GM21423 (cell line): ENCODE results near the gene RTL5.

ENCODE experiments used
- ATAC-seq: cut with Tn5 transposase; IDR thresholded peaks from one replicate; pipeline ENCODE4 v1.9.1; 2021; ENCODE audit warnings: mild to moderate bottlenecking, moderate library complexity; ENCODE audit not compliant: unreplicated experiment

RTL5 gene

GRCh38 chrX:72079607-72080006 is 52.1 kb downstream of the RTL5 start:
- ATAC-seq, result no peak

GRCh38 chrX:72078411-72078810 is 53.3 kb downstream of the RTL5 start:
- no peak for ATAC-seq
